A549 (cell line): Measurements from ENCODE around the gene AGPAT2.

Experiments used
- EHMT2 ChIP-seq: fragments of 200-600 bp; sonication (generic); IDR thresholded peaks from 2 replicates; pipeline ENCODE4 v1.6.1; 2016; ENCODE audit warnings: antibody characterized with exemption, low read depth, mild to moderate bottlenecking, moderate library complexity
- HOXA7 ChIP-seq: fragments of 250-450 bp; sonication (Bioruptor Pico); IDR thresholded peaks from 2 replicates; pipeline ENCODE4 v1.5.0; 2020; ENCODE audit warnings: mild to moderate bottlenecking, moderate library complexity
- MYC ChIP-seq: IDR thresholded peaks from 2 replicates; pipeline ENCODE4 v1.6.1; 2012; ENCODE audit warnings: mild to moderate bottlenecking, inconsistent platforms, low read length, improper control_type of control experiment, borderline replicate concordance
- POLR2A ChIP-seq: IDR thresholded peaks from 2 replicates; pipeline ENCODE4 v1.6.1; 2012; ENCODE audit warnings: mild to moderate bottlenecking, low read length
- RAD21 ChIP-seq, 2 experiments: fragments of >200 bp in 1 of 2; sonication (Bioruptor Twin) in 1 of 2; formaldehyde crosslinking in 1 of 2; IDR thresholded peaks in 1 of 2; conservative IDR thresholded peaks in 1 of 2; 2 replicates in 1 of 2; 3 replicates in 1 of 2; pipeline ENCODE4 v1.6.1; 2012 to 2018; ENCODE audit warnings: inconsistent platforms in 1 of 2
- RARB ChIP-seq: fragments of 250-450 bp; sonication (Bioruptor Pico); IDR thresholded peaks from 2 replicates; pipeline ENCODE4 v1.8.0; 2021; ENCODE audit warnings: mild to moderate bottlenecking, moderate library complexity
- ZNF302 ChIP-seq: fragments of 250-450 bp; sonication (Bioruptor Pico); IDR thresholded peaks from 2 replicates; pipeline ENCODE4 v1.9.0; 2021; ENCODE audit warnings: inconsistent platforms, mild to moderate bottlenecking, moderate library complexity
- ZSCAN20 ChIP-seq: fragments of 250-450 bp; sonication (Bioruptor Pico); IDR thresholded peaks from 2 replicates; pipeline ENCODE4 v1.8.0; 2022; ENCODE audit warnings: mild to moderate bottlenecking, moderate library complexity
- TF ChIP-seq, protein P1 (sequence below): fragments of >200 bp; sonication (Bioruptor Twin); formaldehyde crosslinking; IDR thresholded peaks from 3 replicates; pipeline ENCODE4 v1.5.1; 2016
- TF ChIP-seq, protein P2 (sequence below): IDR thresholded peaks from 2 replicates; pipeline ENCODE4 v1.6.1; 2012
- TF ChIP-seq, protein P3 (sequence below): fragments of 200-600 bp; sonication (generic); IDR thresholded peaks from 2 replicates; pipeline ENCODE4 v1.6.1; 2016; ENCODE audit warnings: antibody characterized with exemption, mild to moderate bottlenecking, moderate library complexity

DNA sequence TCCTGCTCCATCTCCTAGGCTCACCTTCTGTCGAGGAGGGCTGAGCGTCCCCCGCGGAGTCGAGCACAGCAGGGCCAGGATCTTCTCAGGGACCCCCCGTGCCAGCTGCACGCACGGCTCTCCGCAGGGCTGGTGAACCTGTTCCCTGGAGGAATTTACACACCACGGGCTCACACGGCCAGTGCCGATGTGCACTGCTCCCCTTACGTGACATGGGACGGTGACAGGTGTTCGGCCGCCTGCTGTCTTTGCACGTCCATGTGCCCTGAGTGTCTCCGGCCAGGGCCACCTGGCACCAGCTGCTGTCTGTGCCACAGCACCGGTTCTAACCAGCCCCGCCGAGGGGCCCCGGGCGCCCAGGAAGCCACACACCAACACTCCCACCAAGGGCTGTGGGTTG, 8.7 kb upstream of the AGPAT2 start:
- TF ChIP-seq EHMT2 (no peak), RARB (CRISPR knock-in tag) (no peak), POLR2A (no peak), ZNF302 (CRISPR knock-in tag) (no peak), HOXA7 (no peak), RAD21 (conservative IDR thresholded peaks at IDR 0.05 in 1 of 2, IDR thresholded peaks at IDR 0.05 in 1 of 2) (no peak), ZSCAN20 (CRISPR knock-in tag) (no peak), MYC (no peak)
- TF ChIP-seq, protein P1, sequence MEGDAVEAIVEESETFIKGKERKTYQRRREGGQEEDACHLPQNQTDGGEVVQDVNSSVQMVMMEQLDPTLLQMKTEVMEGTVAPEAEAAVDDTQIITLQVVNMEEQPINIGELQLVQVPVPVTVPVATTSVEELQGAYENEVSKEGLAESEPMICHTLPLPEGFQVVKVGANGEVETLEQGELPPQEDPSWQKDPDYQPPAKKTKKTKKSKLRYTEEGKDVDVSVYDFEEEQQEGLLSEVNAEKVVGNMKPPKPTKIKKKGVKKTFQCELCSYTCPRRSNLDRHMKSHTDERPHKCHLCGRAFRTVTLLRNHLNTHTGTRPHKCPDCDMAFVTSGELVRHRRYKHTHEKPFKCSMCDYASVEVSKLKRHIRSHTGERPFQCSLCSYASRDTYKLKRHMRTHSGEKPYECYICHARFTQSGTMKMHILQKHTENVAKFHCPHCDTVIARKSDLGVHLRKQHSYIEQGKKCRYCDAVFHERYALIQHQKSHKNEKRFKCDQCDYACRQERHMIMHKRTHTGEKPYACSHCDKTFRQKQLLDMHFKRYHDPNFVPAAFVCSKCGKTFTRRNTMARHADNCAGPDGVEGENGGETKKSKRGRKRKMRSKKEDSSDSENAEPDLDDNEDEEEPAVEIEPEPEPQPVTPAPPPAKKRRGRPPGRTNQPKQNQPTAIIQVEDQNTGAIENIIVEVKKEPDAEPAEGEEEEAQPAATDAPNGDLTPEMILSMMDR, result no peak
- TF ChIP-seq, protein P2, sequence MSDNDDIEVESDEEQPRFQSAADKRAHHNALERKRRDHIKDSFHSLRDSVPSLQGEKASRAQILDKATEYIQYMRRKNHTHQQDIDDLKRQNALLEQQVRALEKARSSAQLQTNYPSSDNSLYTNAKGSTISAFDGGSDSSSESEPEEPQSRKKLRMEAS, result no peak
- TF ChIP-seq, protein P3, sequence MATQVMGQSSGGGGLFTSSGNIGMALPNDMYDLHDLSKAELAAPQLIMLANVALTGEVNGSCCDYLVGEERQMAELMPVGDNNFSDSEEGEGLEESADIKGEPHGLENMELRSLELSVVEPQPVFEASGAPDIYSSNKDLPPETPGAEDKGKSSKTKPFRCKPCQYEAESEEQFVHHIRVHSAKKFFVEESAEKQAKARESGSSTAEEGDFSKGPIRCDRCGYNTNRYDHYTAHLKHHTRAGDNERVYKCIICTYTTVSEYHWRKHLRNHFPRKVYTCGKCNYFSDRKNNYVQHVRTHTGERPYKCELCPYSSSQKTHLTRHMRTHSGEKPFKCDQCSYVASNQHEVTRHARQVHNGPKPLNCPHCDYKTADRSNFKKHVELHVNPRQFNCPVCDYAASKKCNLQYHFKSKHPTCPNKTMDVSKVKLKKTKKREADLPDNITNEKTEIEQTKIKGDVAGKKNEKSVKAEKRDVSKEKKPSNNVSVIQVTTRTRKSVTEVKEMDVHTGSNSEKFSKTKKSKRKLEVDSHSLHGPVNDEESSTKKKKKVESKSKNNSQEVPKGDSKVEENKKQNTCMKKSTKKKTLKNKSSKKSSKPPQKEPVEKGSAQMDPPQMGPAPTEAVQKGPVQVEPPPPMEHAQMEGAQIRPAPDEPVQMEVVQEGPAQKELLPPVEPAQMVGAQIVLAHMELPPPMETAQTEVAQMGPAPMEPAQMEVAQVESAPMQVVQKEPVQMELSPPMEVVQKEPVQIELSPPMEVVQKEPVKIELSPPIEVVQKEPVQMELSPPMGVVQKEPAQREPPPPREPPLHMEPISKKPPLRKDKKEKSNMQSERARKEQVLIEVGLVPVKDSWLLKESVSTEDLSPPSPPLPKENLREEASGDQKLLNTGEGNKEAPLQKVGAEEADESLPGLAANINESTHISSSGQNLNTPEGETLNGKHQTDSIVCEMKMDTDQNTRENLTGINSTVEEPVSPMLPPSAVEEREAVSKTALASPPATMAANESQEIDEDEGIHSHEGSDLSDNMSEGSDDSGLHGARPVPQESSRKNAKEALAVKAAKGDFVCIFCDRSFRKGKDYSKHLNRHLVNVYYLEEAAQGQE, result no peak
